ENCODE data around the gene NHERF2. TPM values are rescaled to one million over a fixed set of nuclear protein-coding genes. Genes with fewer than 3 reads are reported as not detected.

The NHERF2 gene
- total RNA-seq, 2 experiments from 2014 or later, result 2.4 to 3.7 TPM

DNA sequence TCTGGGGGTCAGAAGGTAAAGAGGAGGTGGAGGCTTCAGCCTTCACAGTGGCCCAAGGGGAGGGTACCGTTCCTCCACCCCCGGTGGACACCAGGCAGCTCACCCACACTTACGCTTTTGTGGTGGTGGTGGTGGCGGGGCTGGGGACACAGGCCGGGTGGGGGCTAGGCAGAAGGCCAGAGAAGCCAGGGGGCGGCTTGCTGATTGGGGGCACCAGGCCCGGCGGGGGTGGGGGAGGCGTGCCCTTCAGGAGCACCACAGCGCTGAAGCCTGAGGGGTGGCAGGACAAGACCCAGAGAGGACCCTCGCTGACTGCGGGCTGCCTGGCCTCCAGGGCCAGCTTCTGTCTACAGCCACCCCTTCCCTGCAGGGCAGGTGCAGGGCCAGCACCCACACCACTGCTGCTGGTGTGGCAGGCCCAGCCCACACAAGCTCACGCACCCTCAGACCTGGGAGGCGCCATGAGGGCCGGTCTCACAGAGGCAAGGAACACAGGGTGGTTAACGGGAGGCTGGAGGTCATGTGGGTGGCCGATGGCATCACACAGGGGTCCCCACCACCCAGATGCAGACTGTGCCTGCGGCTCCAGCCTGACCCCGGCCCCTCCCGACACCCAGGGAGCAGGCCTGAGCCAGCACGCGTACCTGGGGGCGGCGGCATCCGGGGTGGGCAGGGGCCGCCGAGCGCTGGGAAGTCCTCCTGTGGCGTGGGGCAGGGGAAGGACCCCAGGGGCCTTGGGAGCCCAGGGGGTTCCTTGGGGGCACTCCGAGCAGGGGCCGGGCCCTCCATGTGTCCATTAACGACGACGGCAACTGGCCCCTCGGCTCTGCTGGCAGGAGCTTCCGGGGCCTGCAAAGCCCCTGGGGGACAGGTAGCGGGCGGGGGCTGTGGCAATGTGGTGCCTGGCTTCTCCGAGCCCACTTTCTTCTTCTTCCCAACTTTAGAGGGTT is 27.6 kb upstream of the NHERF2 start:
- Mint-ChIP-seq H3K36me3 (peaks cover 21% of the 10 kb centered on the region), H3K4me3 (no peak overlapping the region), H3K27me3 (no peaks in the 10 kb centered on the region), H3K27ac (no peak overlapping the region), H3K4me1 (peaks cover 9% of the 10 kb centered on the region), H3K9me3 (no peaks in the 10 kb centered on the region)
- DNase-seq, result no peak

DNA sequence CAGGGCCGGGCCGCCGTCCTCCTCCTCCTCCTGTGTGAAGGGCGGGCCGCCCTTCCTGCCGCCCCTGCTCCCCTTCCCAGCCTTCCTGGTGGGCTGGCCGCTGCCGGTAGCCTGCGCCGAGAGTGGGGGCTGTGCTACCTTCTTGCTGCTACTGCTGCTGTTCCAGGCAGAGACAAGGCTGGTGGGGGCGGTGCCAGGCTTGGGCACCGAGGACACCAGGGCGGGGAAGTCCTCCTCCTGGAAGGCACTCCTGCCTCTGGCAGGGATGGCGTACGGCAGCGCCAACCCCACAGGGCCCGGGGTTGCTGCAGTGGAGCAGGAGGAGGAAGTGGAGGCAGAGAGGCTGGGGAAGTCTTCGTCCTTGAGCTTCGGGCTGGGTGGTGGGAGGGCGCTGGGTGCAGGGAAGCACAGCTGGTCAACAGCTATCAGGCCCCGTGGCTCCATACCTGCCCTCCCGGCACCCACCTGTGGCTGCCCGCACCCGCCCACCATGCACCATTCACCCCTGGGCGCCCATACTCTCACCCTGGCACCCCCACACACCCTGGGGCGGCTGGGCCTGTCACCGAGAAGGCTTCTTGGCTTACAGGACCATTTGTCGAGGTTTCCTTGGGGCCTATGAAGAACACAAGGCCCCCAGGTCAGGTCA is 26.7 kb upstream of the NHERF2 start:
- H3K9me3 Mint-ChIP-seq, result no peaks in the 10 kb centered on the region
- peaks cover 21% of the 10 kb centered on the region for H3K36me3 Mint-ChIP-seq
- no peak for DNase-seq
- H3K4me1 Mint-ChIP-seq, result peaks cover 11% of the 10 kb centered on the region
- H3K27me3 Mint-ChIP-seq, result no peaks in the 10 kb centered on the region
- H3K4me3 Mint-ChIP-seq, result no peak overlapping the region
- H3K27ac Mint-ChIP-seq, result no peak overlapping the region

DNA sequence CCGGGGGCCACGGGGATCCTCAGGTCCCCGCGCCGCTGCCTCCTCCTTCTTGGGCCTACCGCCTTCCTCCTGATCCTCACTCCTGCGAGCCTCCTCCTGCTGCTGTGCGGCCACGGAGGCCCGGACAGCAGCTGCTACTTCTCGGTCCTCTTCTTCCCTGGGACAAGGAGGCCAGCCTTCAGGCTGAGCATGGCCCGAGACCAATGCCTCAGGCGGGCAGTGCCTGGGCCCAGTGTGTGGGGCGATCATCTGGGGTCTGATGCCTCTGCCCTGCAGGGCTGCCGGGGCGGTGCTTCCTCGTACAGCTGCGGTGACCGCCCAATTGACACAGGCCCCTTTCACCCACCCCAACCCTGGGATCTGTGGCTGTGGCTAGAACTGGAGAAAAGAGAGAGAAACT is 25.7 kb upstream of the NHERF2 start:
- Mint-ChIP-seq H3K4me1 (peaks cover 12% of the 10 kb centered on the region), H3K27me3 (no peaks in the 10 kb centered on the region), H3K9me3 (no peaks in the 10 kb centered on the region), H3K27ac (no peak overlapping the region), H3K36me3 (peaks cover 22% of the 10 kb centered on the region), H3K4me3 (no peak overlapping the region)
- no peak for DNase-seq

DNA sequence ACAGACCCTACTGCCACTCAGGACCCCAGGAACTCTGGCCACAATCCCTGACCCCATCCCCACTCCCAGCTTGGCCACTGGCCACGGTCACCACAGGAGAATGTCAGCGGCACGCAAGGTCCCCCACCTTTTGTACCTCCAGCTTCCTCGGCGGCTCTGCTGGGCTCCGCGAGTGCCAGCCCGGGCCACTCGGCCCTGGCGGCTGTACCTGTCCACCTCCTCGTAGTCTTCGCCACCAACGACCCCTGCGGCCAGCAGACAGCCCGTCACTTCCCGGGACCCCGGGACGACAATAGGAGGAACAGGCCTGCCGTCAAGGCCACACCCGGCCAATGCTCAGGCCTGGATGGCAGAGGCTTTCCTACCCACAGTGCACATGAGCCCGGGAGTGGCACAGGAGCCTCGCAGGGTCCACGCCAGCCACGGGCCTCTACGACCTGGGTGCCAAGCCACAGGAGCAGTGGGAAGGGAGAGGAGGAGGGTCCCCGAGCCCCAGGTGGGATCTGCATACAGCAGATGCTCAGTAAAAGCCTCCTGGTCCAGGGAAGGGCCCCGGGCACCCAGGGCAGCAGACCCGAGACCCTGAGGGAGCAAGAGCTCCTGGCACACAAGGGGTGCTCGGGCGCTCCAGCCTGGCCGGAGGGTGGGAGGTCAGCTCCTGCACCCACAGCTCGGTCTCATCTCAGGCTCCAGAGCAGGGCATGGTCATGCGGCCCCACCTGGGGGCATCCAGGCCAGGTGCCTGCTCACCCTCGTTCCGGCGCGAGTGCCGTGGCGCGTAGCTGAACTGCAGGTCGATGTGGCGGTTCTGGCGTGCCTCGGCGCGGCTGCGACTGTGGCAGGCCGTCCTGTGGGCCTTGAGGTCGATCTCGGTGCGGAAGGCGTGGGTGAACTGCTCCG is 25.0 kb upstream of the NHERF2 start:
- Mint-ChIP-seq H3K36me3 (peaks cover 25% of the 10 kb centered on the region), H3K4me3 (no peak overlapping the region), H3K9me3 (no peaks in the 10 kb centered on the region), H3K4me1 (peaks cover 11% of the 10 kb centered on the region), H3K27ac (no peak overlapping the region), H3K27me3 (no peaks in the 10 kb centered on the region)
- no peak for DNase-seq

DNA sequence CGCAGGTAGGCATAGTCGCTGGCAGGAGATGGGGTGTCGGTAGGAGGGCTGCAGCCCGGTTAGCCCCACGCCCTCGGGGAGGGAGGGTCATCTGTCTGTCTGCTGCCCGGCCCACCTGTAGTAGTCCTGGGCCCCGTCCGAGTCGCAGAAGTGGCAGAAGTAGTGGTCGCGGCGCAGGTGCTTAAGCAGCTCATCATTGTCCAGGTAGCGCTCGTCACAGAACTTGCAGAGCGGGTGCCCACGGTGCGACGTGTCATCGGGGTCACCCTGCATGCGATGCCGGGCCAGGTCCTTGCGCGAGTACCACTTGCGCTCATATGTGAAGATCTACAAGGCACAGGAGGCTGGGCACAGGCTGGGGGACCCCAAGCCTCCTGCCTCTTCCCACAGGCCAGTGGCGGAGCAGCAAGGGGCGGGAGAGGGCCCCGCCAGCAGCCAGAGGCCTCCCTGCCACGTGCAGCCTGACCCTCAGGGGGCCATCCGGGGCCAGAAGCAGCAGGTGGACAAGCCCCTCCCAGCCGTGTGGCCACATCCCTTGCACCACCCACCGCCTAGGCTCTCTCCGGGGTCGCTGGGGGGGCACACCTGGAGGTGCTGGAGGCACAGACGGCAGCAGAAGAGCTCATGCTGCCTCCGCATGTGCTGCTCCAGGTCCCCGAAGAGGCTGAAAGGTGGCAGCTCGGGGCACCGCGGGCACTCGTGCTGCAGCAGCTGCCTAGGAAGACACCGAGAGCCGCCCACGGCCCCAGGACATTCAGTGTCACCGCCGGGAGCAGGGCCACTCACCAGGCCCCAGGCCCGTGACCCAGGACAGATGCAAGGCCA is 24.1 kb upstream of the NHERF2 start:
- peaks cover 12% of the 10 kb centered on the region for H3K4me1 Mint-ChIP-seq
- no peak for DNase-seq
- H3K4me3 Mint-ChIP-seq, result no peak overlapping the region
- no peaks in the 10 kb centered on the region for H3K27me3 Mint-ChIP-seq
- H3K27ac Mint-ChIP-seq, result no peak overlapping the region
- peaks cover 27% of the 10 kb centered on the region for H3K36me3 Mint-ChIP-seq
- no peaks in the 10 kb centered on the region for H3K9me3 Mint-ChIP-seq

DNA sequence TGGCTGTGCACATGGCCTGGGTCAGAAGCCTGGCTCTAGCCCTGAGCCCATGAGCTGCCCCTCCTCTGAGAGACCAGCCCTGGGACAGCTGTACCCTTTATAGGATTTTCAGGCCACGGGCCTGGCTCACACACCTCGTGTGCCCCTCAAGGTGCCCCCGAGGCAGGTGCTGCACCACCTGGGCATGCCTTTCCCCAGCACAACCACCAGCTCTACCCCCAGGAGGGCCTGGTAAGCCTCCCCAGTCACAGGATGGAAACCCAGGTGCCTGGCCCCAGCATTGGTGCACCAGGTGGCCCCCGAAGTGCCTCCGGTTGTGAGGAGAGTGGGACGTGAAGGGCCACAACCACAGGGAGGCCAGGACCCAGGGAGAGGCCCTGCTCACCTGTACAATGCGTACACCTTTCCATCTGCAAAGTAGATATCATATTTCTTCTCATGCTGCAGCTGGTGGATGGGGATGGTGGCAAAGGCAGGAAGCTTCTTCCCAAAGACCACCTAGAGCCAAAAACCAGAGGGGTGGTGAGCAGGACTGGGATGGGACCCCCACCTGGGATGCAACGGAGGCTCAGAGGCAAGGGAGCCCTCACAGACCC is 23.4 kb upstream of the NHERF2 start:
- peaks cover 33% of the 10 kb centered on the region for H3K36me3 Mint-ChIP-seq
- H3K4me3 Mint-ChIP-seq, result no peak overlapping the region
- DNase-seq, result no peak
- no peaks in the 10 kb centered on the region for H3K27me3 Mint-ChIP-seq
- H3K4me1 Mint-ChIP-seq, result peaks cover 17% of the 10 kb centered on the region
- H3K9me3 Mint-ChIP-seq, result no peaks in the 10 kb centered on the region
- no peak overlapping the region for H3K27ac Mint-ChIP-seq

DNA sequence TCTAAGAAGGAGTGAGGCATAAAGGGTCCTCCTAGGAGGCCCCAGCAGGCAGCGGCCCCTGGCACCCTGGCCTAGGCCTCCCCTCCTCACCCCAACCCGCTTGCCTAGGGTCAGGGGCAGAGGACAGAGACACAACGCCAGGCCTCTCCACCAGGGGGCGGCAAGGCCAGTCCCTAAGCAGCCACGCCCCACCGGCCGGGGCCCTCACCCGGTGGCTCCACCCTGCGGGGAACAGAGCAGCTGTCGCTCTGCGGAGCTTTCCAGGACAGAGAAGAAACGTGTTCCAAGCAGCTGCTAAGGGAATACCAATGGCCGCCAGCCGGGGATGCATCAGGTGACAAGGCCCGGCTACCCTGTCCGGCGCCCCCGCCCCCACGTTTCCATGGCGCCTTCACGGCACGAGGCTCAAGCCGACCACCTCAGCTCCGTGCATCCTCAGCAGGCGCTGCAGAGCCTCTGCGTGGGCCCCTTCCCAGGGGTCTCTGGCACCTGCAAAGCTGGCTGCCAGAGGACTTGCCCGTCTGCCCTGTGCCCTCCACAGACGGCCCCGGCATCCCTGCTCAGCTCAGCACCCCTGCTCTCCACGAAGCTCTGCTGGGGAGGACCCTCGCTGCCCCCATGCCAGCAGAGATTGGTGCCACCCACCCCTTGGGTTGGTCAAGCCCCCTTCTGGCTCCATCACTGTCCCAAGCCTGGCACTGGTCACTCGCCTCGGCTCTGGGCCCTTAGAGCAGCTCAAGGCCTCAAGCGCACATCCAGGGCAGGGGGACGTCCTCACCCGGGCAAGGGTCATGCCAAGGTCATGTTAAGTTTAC is 22.7 kb upstream of the NHERF2 start:
- H3K27ac Mint-ChIP-seq, result no peak overlapping the region

DNA sequence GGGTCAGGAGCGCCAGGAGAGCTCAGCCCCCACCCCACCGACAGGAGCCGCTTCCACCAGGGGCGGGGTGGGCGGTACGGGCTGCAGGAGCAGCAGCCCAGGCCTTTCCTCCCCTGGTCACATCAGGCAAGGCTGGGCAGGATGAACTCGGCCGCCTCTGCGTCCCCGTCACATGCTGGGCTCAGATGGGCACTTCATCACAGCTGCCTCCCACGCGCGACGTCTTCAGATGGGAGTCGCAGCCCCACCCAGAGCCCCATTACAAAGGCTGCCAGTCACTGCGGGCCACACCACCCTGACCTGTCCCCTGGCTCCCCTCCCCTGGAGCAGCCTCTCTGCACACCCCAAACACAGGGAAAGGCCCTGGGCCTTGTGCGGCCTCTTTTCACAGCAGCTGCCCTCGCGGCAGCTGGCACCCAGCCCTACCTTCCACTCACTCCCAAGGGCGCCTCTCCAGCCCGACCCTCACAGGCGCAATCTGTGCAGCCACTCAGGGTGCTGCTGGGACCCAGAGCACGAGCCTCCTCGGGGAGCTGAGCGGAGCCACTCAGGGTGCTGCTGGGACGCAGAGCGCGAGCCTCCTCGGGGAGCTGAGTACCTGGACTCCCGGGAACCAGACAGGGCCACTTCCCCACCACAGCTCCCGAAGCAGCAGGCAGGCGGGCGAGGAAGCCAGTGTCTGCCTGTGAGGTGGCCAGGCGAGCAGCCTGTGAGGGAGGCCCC is 21.7 kb upstream of the NHERF2 start:
- Mint-ChIP-seq H3K4me3 (no peak overlapping the region), H3K4me1 (peaks cover 23% of the 10 kb centered on the region), H3K27me3 (no peaks in the 10 kb centered on the region), H3K36me3 (peaks cover 38% of the 10 kb centered on the region), H3K9me3 (no peaks in the 10 kb centered on the region), H3K27ac (peak overlapping the region; percentile 45)
- DNase-seq, result no peak

More for the DNA sequence above, 22.7 kb upstream of the NHERF2 start:
- Mint-ChIP-seq H3K27me3 (no peaks in the 10 kb centered on the region), H3K36me3 (peaks cover 38% of the 10 kb centered on the region), H3K4me1 (peaks cover 23% of the 10 kb centered on the region), H3K9me3 (no peaks in the 10 kb centered on the region), H3K4me3 (no peak overlapping the region)
- DNase-seq, result peak; percentile 92

DNA sequence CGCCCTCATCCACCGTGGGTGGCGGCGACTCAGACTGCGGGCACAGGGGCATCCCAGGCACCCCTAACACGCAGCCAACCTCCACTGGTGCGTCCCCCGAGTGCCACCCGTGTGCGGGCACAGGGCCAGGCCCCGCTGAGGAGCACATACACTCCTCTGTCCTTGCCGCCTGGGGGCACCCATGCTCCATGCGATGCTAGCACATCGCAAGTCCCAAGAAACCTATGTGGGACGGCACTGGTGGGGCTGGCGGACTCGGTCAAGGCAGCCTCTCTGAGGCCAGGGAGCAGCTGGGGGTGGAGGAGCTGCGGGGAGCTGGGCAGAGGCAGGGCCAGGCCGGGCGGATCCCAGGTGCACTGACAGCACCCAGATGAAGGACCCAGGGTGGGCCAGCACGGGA is 21.1 kb upstream of the NHERF2 start:
- no peak for DNase-seq
- Mint-ChIP-seq H3K9me3 (no peaks in the 10 kb centered on the region), H3K27ac (no peak overlapping the region), H3K36me3 (peaks cover 43% of the 10 kb centered on the region), H3K4me3 (no peak overlapping the region), H3K4me1 (peaks cover 26% of the 10 kb centered on the region), H3K27me3 (no peaks in the 10 kb centered on the region)

DNA sequence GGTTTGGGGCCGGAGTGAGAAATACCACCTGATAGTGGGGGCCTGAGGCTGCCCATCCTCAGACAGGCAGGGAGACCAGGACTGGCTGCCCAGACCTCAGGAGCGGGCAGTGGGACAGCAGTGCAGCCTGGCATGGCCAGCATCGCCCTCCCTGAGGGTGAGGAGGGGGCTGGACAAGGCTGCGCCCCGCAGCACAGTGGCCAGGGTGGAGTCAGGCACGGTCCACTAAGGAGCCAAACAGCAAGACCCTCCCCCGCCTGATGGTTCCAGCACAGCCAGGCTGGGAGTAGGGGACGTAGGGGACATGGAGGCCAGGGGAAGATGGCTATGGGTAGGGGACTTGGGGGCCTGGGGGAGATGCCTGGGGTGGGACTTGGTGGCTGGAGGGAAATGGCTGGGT is 20.4 kb upstream of the NHERF2 start:
- no peak for DNase-seq
- Mint-ChIP-seq H3K27ac (peak overlapping the region; percentile 86), H3K27me3 (no peaks in the 10 kb centered on the region), H3K9me3 (no peaks in the 10 kb centered on the region), H3K4me3 (peak overlapping the region; percentile 62), H3K4me1 (peaks cover 26% of the 10 kb centered on the region), H3K36me3 (peaks cover 39% of the 10 kb centered on the region)

DNA sequence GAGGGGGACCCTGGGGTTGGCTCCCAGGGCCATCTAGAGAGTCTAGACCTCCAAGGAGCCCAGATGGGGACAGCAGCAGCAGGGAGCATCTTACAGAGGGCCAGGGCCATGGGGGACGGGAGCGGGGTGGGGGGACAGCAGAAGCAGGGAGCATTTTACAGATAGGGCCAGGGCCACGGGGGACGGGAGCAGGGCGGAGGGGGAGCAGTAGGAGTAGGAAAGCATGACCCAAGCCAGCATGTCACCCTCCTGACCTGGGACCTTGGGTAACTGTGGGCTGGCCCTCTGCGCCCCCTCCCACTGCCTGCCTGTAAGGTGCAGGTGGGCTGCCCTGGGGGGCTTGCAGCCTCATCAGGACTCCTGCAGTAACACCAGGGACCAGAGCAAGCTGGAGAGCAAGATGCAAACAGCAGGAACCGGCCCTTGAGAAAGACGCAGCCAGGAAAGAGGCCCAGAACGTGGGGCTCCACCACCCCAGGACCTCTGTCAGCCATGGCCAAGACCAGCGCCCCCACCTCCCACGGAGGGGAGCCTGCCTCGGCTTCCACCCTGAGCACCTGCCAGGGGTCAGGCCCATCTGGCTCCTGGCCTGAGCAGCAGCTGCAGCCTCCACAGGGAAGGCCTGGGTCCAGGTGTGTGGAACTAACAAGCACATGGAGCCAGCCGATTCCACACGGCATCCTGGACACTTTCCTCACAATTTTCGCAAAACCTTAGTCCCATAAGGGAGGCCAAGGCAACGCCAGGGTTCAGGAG is 19.4 kb upstream of the NHERF2 start:
- Mint-ChIP-seq H3K27me3 (no peaks in the 10 kb centered on the region), H3K9me3 (no peaks in the 10 kb centered on the region), H3K4me3 (peak overlapping the region; percentile 88), H3K4me1 (peaks cover 26% of the 10 kb centered on the region), H3K36me3 (peaks cover 38% of the 10 kb centered on the region), H3K27ac (peak overlapping the region; percentile 86)
- DNase-seq, result no peak

DNA sequence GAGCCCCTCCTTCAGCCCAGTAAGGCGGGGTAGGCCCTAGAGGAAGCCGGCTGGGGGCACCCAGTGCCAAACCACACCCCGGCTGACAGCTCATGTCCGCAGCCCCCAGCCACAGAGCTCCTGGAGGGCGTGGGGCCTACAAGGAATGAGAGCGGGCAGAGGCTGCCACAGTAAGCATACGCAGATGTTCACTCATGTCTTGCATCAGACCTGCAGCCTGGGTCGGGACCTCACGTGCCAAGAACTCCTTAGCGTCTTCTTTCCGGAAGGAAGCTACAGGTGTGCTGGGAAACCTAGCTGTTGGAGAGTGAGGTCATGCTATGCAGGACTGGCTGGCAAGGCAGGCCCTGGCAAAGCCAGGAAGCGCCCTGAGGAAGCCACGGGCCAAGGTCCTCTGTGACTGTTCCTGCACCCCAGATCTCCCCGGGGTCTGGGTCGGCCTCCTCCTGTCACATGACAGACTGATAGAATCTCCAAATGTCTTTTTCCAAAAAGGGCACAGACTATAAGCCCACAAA is 18.6 kb upstream of the NHERF2 start:
- DNase-seq, result no peak
- Mint-ChIP-seq H3K9me3 (no peaks in the 10 kb centered on the region), H3K27me3 (no peaks in the 10 kb centered on the region), H3K27ac (peak overlapping the region; percentile 86), H3K4me1 (peaks cover 26% of the 10 kb centered on the region), H3K36me3 (peaks cover 34% of the 10 kb centered on the region), H3K4me3 (peak overlapping the region; percentile 88)
